ENCODE measurements around the gene CHD6.
"Not testable (repeated sequence)": the region's sequence is repeated elsewhere in the genome, so short reads cannot be mapped to it uniquely, and the experiment has no call there.

The CHD6 gene

DNA sequence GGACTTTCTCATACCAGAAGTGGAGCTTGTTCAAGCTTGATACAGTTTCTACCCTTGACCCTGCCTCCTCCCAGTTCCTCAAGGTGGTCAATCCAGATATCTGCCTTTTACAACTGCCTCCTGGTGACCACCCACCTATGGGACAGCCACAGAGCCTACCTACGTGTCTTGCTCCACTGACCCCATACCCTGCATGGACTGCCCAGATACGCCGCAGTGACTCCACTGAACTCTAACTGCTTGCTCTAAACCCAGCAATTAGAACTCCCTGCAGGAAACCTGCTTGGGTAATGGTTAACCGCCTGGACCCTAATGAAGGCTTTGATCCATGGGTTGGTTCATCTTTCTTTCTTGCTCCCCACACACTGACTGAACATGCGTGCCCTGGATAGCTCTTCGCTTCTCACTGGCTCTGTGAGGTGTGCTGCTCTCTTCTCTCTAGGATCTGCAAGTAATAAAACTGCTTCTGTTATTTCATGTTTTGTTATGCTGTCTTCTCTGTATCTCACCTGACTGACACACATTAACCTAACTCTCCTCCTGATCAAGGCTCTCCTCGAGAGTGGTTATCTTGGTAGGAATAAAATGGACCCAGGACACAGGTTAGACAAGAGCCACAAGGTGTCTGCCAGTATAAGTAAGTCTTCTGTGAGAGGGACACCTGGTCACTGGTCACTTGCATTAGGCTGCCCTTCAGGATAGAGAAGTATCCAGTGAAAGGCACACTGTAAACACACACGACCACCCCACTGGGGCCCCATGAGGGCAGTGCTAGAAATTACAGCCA, 79.2 kb downstream of the CHD6 start:
- no peak for DNase-seq (ENCODE audit: low read depth)

GRCh38 chr20:41537865-41538264, 80.3 kb downstream of the CHD6 start:
- DNase-seq (ENCODE audit: low read depth) = no peak

- DNase-seq (ENCODE audit: low read depth) = not testable (repeated sequence)
These were observed 82.6 kb downstream of the CHD6 start for GRCh38 chr20:41535551-41535950.

GRCh38 chr20:41534842-41535241, 83.3 kb downstream of the CHD6 start:
- DNase-seq (ENCODE audit: low read depth) = no peak

- DNase-seq (ENCODE audit: low read depth) = no peak
These were observed 84.0 kb downstream of the CHD6 start for GRCh38 chr20:41534170-41534569.

DNA sequence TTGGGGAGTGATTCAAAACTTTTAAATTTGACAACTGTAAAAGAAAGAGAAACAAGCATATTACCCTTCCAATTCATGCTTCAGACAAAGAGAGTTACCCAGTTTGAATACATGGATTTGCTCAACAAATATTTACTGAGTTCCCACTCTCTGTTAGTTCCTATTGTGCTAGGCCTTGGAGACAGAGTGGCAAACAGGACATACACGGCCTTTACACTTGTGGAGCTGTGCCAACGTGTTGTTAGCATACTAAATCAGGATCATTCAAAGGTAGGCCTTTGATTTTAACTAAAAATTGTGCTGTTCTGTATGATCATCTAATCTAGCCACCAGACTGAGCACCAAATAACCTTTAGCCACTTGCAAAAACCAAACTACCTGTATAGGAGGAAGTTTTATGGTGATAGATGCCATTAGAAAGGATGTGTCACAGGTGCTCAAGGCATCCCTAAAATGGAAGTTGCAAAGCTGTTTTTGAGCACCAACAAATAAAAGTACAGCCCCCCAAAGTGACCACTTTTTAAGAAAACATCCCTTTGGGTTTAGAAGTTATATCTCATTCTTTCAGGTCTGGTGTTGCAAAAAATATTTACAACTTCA, 84.5 kb downstream of the CHD6 start:
- DNase-seq (ENCODE audit: low read depth) = no peak

DNA sequence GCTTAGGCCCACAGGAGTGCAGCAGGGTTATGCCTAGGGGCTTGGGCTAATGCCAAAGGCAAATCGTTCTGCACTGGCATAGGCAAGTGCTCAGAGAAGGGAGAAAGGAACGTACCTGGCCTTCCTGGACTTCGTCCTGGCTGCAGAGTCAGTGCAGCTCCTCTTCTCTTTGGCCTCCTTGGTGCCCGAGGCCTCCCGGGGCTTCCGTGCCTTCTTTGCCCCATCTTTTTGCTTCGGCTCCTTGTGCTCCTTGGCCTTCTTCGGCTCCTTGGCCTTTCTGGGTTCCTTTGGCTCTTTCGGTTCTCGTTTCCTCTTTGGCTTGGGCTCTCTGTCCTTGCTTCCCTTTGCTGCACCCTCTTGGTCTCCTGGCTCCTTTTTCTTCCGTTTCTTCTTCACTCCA, 85.2 kb downstream of the CHD6 start:
- DNase-seq (ENCODE audit: low read depth) = no peak

GRCh38 chr20:41531518-41532275, 86.5 kb downstream of the CHD6 start:
- no peak for DNase-seq (ENCODE audit: low read depth)

GRCh38 chr20:41530923-41531322, 87.3 kb downstream of the CHD6 start:
- DNase-seq (ENCODE audit: low read depth) = no peak

GRCh38 chr20:41526327-41526726, 91.8 kb downstream of the CHD6 start:
- no peak for DNase-seq (ENCODE audit: low read depth)

- peak; percentile 41 for DNase-seq (ENCODE audit: low read depth)
These were observed 93.1 kb downstream of the CHD6 start for GRCh38 chr20:41524980-41525613.

GRCh38 chr20:41523857-41524256, 94.3 kb downstream of the CHD6 start:
- no peak for DNase-seq (ENCODE audit: low read depth)

GRCh38 chr20:41513829-41514228, 104.3 kb downstream of the CHD6 start:
- no peak for DNase-seq (ENCODE audit: low read depth)

- no peak for DNase-seq (ENCODE audit: low read depth)
These were observed 105.6 kb downstream of the CHD6 start for GRCh38 chr20:41512624-41513023.

DNA sequence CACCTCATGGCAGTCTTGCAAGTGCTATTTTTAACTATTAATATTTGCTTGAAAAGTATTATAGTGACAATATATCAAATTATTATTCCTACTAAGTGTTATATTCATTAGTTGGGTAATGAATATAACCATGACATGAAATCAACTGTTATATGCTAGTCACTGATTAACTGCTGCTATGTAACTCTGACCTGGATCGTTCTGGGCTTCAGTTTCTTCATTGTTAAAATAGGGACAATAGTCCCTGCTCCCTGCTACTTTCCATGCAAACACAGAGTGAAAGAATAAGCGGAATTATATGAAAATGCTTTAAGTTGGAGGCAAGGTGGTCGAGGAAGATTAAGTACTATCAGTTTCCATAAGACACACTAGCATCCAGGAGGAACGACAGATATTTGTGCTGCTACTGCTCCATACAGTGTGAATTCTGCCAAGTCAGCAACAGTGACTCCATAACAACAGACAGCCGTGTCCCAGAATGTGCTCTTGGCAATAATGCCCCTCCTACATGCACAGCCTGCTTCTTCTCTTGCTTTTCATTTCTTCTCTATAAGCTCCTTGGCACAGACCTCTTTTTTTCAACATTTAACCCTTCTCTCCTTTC, 107.2 kb downstream of the CHD6 start:
- DNase-seq (ENCODE audit: low read depth) = no peak

DNA sequence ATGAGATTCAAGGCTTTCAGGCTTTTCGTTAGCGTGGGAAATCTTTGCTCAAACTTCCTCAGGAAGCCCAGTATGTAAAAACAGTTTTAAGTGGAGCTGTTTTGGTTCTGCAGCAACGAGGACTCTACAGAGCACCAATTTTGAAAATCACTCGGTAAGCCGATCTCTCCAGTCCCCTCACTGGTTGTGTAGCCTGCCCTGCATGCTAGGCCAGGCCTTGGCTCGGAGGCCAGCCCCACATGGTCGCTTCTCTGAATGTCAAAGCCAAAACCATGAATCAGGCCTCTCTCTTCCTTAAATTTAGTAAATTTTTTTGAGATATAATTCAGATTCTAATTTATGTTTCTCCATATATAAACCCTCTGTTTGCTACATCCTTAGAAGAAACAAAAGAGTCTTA, 108.0 kb downstream of the CHD6 start:
- no peak for DNase-seq (ENCODE audit: low read depth)

GRCh38 chr20:41509316-41510200, 108.6 kb downstream of the CHD6 start:
- DNase-seq (ENCODE audit: low read depth) = no peak

DNA sequence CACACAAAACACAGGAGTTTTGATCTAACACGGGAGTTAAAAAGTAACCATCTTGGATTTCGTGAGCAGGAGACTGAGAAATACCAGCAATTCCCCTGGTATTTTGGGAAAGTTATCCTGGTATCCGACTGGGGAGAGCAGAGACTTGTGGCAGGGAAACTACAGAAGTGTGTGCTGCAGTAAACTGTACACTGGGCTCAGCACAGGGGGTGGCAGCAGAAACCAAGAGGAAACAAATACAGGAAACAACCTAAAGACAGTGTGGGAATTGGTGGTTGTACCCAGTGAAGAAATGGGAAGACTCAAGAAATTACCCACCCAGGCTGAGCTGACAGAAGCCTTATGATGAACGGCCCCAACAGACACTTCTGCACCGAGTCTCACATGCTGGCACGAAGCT, 109.8 kb downstream of the CHD6 start:
- DNase-seq (ENCODE audit: low read depth) = no peak

DNA sequence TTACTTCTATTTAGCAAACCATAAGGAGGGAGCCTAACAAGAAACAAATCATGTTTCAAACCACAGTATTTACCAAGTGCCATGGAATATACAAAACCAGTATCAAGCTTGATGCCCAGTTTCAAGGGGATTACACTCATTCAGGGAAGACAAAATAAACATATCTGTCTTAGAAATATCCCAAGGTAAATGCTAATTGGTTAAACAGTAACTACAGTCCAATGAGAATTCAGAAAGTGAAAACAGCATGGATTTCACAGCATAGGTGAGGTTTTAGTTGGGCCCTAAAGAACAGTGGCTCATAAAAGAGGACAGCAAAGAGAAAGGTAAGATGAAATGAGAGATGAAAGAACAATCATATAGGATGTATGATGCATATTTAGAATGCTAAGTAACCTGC, 110.3 kb downstream of the CHD6 start:
- DNase-seq (ENCODE audit: low read depth) = no peak

DNA sequence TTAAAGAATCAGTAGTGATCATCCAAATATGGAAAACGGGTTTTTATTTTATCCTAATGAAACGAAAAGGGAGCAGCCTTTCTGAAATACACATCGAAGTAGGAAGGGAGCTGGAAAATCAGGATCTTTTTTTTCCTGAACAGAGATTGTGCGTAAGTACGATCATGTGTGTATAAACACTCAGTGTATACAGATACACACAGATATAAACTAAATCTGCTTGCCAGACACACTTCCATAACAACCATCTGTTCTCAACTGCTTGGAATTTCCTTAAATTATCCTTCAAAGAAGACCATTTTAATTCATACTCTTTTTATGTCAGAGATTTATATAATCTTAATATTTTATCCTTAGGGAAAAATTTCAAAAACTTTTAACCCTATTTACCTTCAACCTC, 110.7 kb downstream of the CHD6 start:
- DNase-seq (ENCODE audit: low read depth) = no peak

GRCh38 chr20:41506192-41506915, 111.8 kb downstream of the CHD6 start:
- DNase-seq (ENCODE audit: low read depth) = no peak
